ENCODE data around the gene PARVB.

PARVB gene

GRCh38 chr22:44215287-44215686, 191.2 kb downstream of the PARVB start:
- no peak for DNase-seq (ENCODE audit: low read depth in 2 of 2)

GRCh38 chr22:44217346-44217745, 193.2 kb downstream of the PARVB start:
- DNase-seq (ENCODE audit: low read depth in 2 of 2): no peak

- no peak for DNase-seq (ENCODE audit: low read depth in 2 of 2)
Measured at GRCh38 chr22:44218071-44218470, 194.0 kb downstream of the PARVB start.

GRCh38 chr22:44219101-44219870, 195.2 kb downstream of the PARVB start:
- no peak for DNase-seq (ENCODE audit: low read depth in 2 of 2)

GRCh38 chr22:44220727-44221680, 196.9 kb downstream of the PARVB start:
- DNase-seq (ENCODE audit: low read depth in 2 of 2): no peak

- DNase-seq (ENCODE audit: low read depth in 2 of 2): no peak
Measured at GRCh38 chr22:44221710-44222475, 197.8 kb downstream of the PARVB start.
